Spleen (tissue), 7 donors: ENCODE results near the gene PCARE.

Experiments used
- CTCF ChIP-seq, 11 experiments: fragments of 200-600 bp in 7 of 11; fragments of 450-650 bp in 4 of 11; sonication (generic) in 4 of 11; IDR thresholded peaks in 8 of 11; conservative IDR thresholded peaks in 3 of 11; 1 replicate in 7 of 11; 2 replicates in 4 of 11; pipeline versions ENCODE4 v1.4.0 to v1.8.0; 2016 to 2021; ENCODE audit warnings: antibody characterized with exemption in 11 of 11, inconsistent platforms in 4 of 11, mild to moderate bottlenecking in 1 of 11
- POLR2A ChIP-seq, 3 donors: fragments of 450-650 bp; IDR thresholded peaks; one replicate each; pipeline ENCODE4 v1.5.1; 2017; ENCODE audit warnings: antibody characterized with exemption in 3 of 3, mild to moderate bottlenecking in 1 of 3
- donor health status: DM: no; HTN: no; CAD: no; lungs with moderate emphysema.
- donor health status: DM: no; HTN: no; CAD: no.
- donor health status: DM: no; HTN: no; CAD: no.

- TF ChIP-seq CTCF (IDR thresholded peaks at IDR 0.05 in 8 of 11, conservative IDR thresholded peaks at IDR 0.05 in 3 of 11) (no peak), POLR2A (IDR thresholded peaks at IDR 0.05) (no peak)
These were observed 21.1 kb downstream of the PCARE start for GRCh38 chr2:29053223-29053622.
